Measurements from ENCODE around the gene MVP.
"Not testable (repeated sequence)": the region's sequence is repeated elsewhere in the genome, so short reads cannot be mapped to it uniquely, and the experiment has no call there.

MVP gene

GRCh38 chr16:29862884-29863668 lies 42.8 kb downstream of the MVP start, which contains the start of gene CDIPT:
TSS of gene CDIPT (minus strand) at chr16:29863226. CDS start at chr16:29862857, 369 bp downstream.
- peak; percentile 87 for TF ChIP-seq CTCF (conservative IDR thresholded peaks at IDR 0.05)
- TF ChIP-seq ZFX (IDR thresholded peaks at IDR 0.05): peak; percentile 47; the same call in 1 of the 2 replicates
- H3K27ac ChIP-seq: peak within 1 kb of the TSS; percentile 86

GRCh38 chr16:29863669-29863984 lies 43.4 kb downstream of the MVP start:
- peak overlapping the region; percentile 86 for H3K27ac ChIP-seq
- no peak for TF ChIP-seq ZFX (IDR thresholded peaks at IDR 0.05)
- peak; percentile 40; the same call in 1 of the 2 replicates for TF ChIP-seq CTCF (conservative IDR thresholded peaks at IDR 0.05)

- TF ChIP-seq CTCF (conservative IDR thresholded peaks at IDR 0.05) (no peak), ZFX (IDR thresholded peaks at IDR 0.05) (no peak)
- peak overlapping the region; percentile 86; the same call in 1 of the 2 replicates for H3K27ac ChIP-seq
These were observed 43.9 kb downstream of the MVP start for GRCh38 chr16:29864205-29864604.

- no peak overlapping the region for H3K27ac ChIP-seq
- no peak for TF ChIP-seq ZFX (IDR thresholded peaks at IDR 0.05)
- no peak for TF ChIP-seq CTCF (conservative IDR thresholded peaks at IDR 0.05)
These were observed 48.2 kb downstream of the MVP start for GRCh38 chr16:29868396-29869009.

GRCh38 chr16:29869067-29869466 lies 48.8 kb downstream of the MVP start:
- not testable (repeated sequence) for H3K27ac ChIP-seq

GRCh38 chr16:29871822-29872546 lies 51.7 kb downstream of the MVP start:
- H3K27ac ChIP-seq: no peak overlapping the region
- TF ChIP-seq CTCF (conservative IDR thresholded peaks at IDR 0.05) (no peak), ZFX (IDR thresholded peaks at IDR 0.05) (no peak)

GRCh38 chr16:29873319-29873718 lies 53.1 kb downstream of the MVP start:
- H3K27ac ChIP-seq: no peak overlapping the region
- no peak for TF ChIP-seq ZFX (IDR thresholded peaks at IDR 0.05)
- no peak for TF ChIP-seq CTCF (conservative IDR thresholded peaks at IDR 0.05)
